Left colon (tissue), 2 donors: Measurements from ENCODE around the gene TBC1D2B. TPM values are rescaled to one million over a fixed set of nuclear protein-coding genes. Genes with fewer than 3 reads are reported as not detected.
A peak's percentile ranks its signal among the peaks of the same experiment; 100 is the strongest.

ENCODE experiments used
- ATAC-seq: fragments of 200-7000 bp; cut with Tn5 transposase; one replicate; pipeline ENCODE4 v1.9.1; 2020; ENCODE audit warnings: mild to moderate bottlenecking, moderate library complexity
- DNase-seq, 2 donors: peaks; one replicate each; pipeline ENCODE4 v3.0.0-alpha.2; 2020
- intact Hi-C, 2 donors: fragments of 100-400 bp; cut with DNase I in 1 of 2; cut with micrococcal nuclease in 1 of 2; formaldehyde crosslinking; loops; one replicate each; pipeline versions ENCODE4 v1.11.2 to v1.14.0; 2022; cut with DNase I, micrococcal nuclease
- total RNA-seq, 2 donors: library from RNA; stranded (reverse); fragmentation: NEBNext Ultra II Directional; extraction: Animal tissue kit (Norgen Biotek cat#: 25700); gene quantifications; one replicate each; pipeline ENCODE4 v1.2.1, GENCODE V29; 2021
- donor health status: DM: no; HTN: no; CAD: no.
- donor health status: DM: yes; HTN: yes; CAD: no.

Gene TBC1D2B
- total RNA-seq, 2 donors from 2014 or later, result 41.3 to 63.5 TPM

GRCh38 chr15:78063217-78063616 lies 14.3 kb downstream of the TBC1D2B start:
- ATAC-seq (no peak), DNase-seq (no peak)
- intact Hi-C loops, result no loop called here

- DNase-seq, result peak in 1 of 2 donors; percentile 44
- peak; percentile 25 for ATAC-seq
These were observed 15.5 kb downstream of the TBC1D2B start for GRCh38 chr15:78061963-78062427.

GRCh38 chr15:78060232-78060631 lies 17.3 kb downstream of the TBC1D2B start:
- DNase-seq (no peak), ATAC-seq (no peak)
- intact Hi-C loops, result no loop called here

More at GRCh38 chr15:78061963-78062427, 15.5 kb downstream of the TBC1D2B start:
- intact Hi-C loops, result no loop called here

GRCh38 chr15:78059110-78059839 lies 18.2 kb downstream of the TBC1D2B start:
- DNase-seq, result peak in 1 of 2 donors; percentile 25

GRCh38 chr15:78058401-78058935 lies 19.0 kb downstream of the TBC1D2B start:
- DNase-seq (no peak), ATAC-seq (no peak)
- intact Hi-C loops, result no loop called here

More at GRCh38 chr15:78059110-78059839, 18.2 kb downstream of the TBC1D2B start:
- intact Hi-C loops, result no loop called here
- peak; percentile 27 for ATAC-seq

- no peak for DNase-seq
- intact Hi-C loops, result no loop called here
- no peak for ATAC-seq
These were observed 19.7 kb downstream of the TBC1D2B start for GRCh38 chr15:78057803-78058202.

GRCh38 chr15:78056714-78057269 lies 20.7 kb downstream of the TBC1D2B start:
- ATAC-seq (peak; percentile 69), DNase-seq (peak in 1 of 2 donors; percentile 56)
- intact Hi-C loops, result no loop called here

- DNase-seq (peak; percentile 70 to 71), ATAC-seq (peak; percentile 68)
- intact Hi-C loops, result no loop called here
These were observed 21.4 kb downstream of the TBC1D2B start for GRCh38 chr15:78055919-78056713.

- ATAC-seq (no peak), DNase-seq (no peak)
- intact Hi-C loops, result no loop called here
These were observed 22.5 kb downstream of the TBC1D2B start for GRCh38 chr15:78054966-78055365.

- intact Hi-C loops, result no loop called here
- DNase-seq (no peak), ATAC-seq (no peak)
These were observed 23.0 kb downstream of the TBC1D2B start for GRCh38 chr15:78054518-78054917.

- intact Hi-C loops, result no loop called here
- no peak for ATAC-seq
These were observed 25.0 kb downstream of the TBC1D2B start for GRCh38 chr15:78052545-78052944.

GRCh38 chr15:78052001-78052401 lies 25.5 kb downstream of the TBC1D2B start:
- intact Hi-C loops, result no loop called here
- peak; percentile 68 to 73 for DNase-seq
- ATAC-seq, result peak; percentile 55

More at GRCh38 chr15:78052545-78052944, 25.0 kb downstream of the TBC1D2B start:
- no peak for DNase-seq

GRCh38 chr15:78051596-78051995 lies 25.9 kb downstream of the TBC1D2B start:
- ATAC-seq, result peak; percentile 61
- intact Hi-C loops, result no loop called here

GRCh38 chr15:78050826-78051225 lies 26.7 kb downstream of the TBC1D2B start:
- intact Hi-C loops, result no loop called here
- DNase-seq (no peak), ATAC-seq (no peak)

More at GRCh38 chr15:78051596-78051995, 25.9 kb downstream of the TBC1D2B start:
- DNase-seq, result no peak

GRCh38 chr15:78050441-78050809 lies 27.1 kb downstream of the TBC1D2B start:
- DNase-seq, result no peak
- intact Hi-C loops, result no loop called here
- ATAC-seq, result peak; percentile 35

- intact Hi-C loops, result no loop called here
- DNase-seq, result peak in 1 of 2 donors; percentile 50
- ATAC-seq, result peak; percentile 16
These were observed 27.6 kb downstream of the TBC1D2B start for GRCh38 chr15:78049691-78050440.

- intact Hi-C loops, result no loop called here
These were observed 28.9 kb downstream of the TBC1D2B start for GRCh38 chr15:78048628-78048920.

GRCh38 chr15:78047761-78048627 lies 29.5 kb downstream of the TBC1D2B start:
- ATAC-seq (no peak), DNase-seq (no peak)
- intact Hi-C loops, result no loop called here

More at GRCh38 chr15:78048628-78048920, 28.9 kb downstream of the TBC1D2B start:
- DNase-seq (no peak), ATAC-seq (no peak)
